GM18909 (cell line): Measurements from ENCODE around the gene GPR141.

Source experiments
- ATAC-seq: cut with Tn5 transposase; IDR thresholded peaks from one replicate; pipeline ENCODE4 v1.9.1; 2021; ENCODE audit warnings: mild to moderate bottlenecking; ENCODE audit not compliant: unreplicated experiment, poor library complexity

The GPR141 gene

GRCh38 chr7:37771801-37772200 is 88.2 kb downstream of the GPR141 start:
- ATAC-seq, result no peak

GRCh38 chr7:37775921-37776320 is 92.4 kb downstream of the GPR141 start:
- no peak for ATAC-seq

GRCh38 chr7:37781156-37781555 is 97.6 kb downstream of the GPR141 start:
- ATAC-seq, result no peak

GRCh38 chr7:37782166-37782565 is 98.6 kb downstream of the GPR141 start:
- ATAC-seq, result no peak

- ATAC-seq, result no peak
Measured at GRCh38 chr7:37784015-37784414, 100.4 kb downstream of the GPR141 start.

GRCh38 chr7:37786741-37787569 is 103.4 kb downstream of the GPR141 start:
- ATAC-seq, result peak; percentile 94
